ENCODE results near the gene ZNF57. TPM values are rescaled to one million over a fixed set of nuclear protein-coding genes. Genes with fewer than 3 reads are reported as not detected.
"Not testable (repeated sequence)": the region's sequence is repeated elsewhere in the genome, so short reads cannot be mapped to it uniquely, and the experiment has no call there.

Gene ZNF57
- total RNA-seq, 2 experiments from 2014 or later = 4.3 to 7.4 TPM

- Histone ChIP-seq H4K20me1 (ENCODE audit: insufficient read depth, low read length) (no peaks in the 10 kb centered on the region), H3K9me2 (ENCODE audit: insufficient read depth, low read length) (no peaks in the 10 kb centered on the region), H3K79me2 (ENCODE audit: insufficient read depth, low read depth, low read length) (peaks cover 13% of the 10 kb centered on the region; the same call in 1 of the 2 replicates)
These were observed 2.0 kb downstream of the ZNF57 start for GRCh38 chr19:2902590-2903218.

GRCh38 chr19:2903326-2903725, 2.6 kb downstream of the ZNF57 start:
- H3K36me3 ChIP-seq (ENCODE audit: insufficient read depth, low read length); POLR2A ChIA-PET; intact Hi-C loops (cut with micrococcal nuclease; ENCODE audit: unreplicated experiment); H3K4me3 ChIP-seq (ENCODE audit: low read depth, low read length, poor library complexity, severe bottlenecking); H3K9me2 ChIP-seq (ENCODE audit: insufficient read depth, low read length); BruUV-seq (replicated peaks); H4K20me1 ChIP-seq (ENCODE audit: insufficient read depth, low read length); DNase-seq (ENCODE audit: low spot score); H3K27ac ChIP-seq (ENCODE audit: low read depth, low read length, poor library complexity, severe bottlenecking); CTCF ChIA-PET (ENCODE audit: unreplicated experiment); H3K4me2 ChIP-seq (ENCODE audit: low read length); H3K9me3 ChIP-seq (ENCODE audit: low read length); H2AFZ ChIP-seq (ENCODE audit: low read length): not testable (repeated sequence)
- H3K4me1 ChIP-seq (ENCODE audit: insufficient read depth, low read length, poor library complexity, severe bottlenecking) = peaks cover 15% of the 10 kb centered on the region
- H3K79me2 ChIP-seq (ENCODE audit: insufficient read depth, low read depth, low read length) = peaks cover 16% of the 10 kb centered on the region; the same call in 1 of the 2 replicates

More at GRCh38 chr19:2902590-2903218, 2.0 kb downstream of the ZNF57 start:
- Histone ChIP-seq H3K4me2 (ENCODE audit: low read length) (peak overlapping the region; percentile 72; the same call in 1 of the 2 replicates), H2AFZ (ENCODE audit: low read length) (no peak overlapping the region), H3K4me3 (ENCODE audit: low read depth, low read length, poor library complexity, severe bottlenecking) (no peak overlapping the region), H3K27ac (ENCODE audit: low read depth, low read length, poor library complexity, severe bottlenecking) (no peak overlapping the region), H3K4me1 (ENCODE audit: insufficient read depth, low read length, poor library complexity, severe bottlenecking) (peaks cover 15% of the 10 kb centered on the region), H3K9me3 (ENCODE audit: low read length) (no peaks in the 10 kb centered on the region), H3K36me3 (ENCODE audit: insufficient read depth, low read length) (no peaks in the 10 kb centered on the region)
- BruUV-seq (replicated peaks) = no TSS peak
- no peak for DNase-seq (ENCODE audit: low spot score)
- TF ChIP-seq EZH2phosphoT487 (IDR thresholded peaks at IDR 0.05; ENCODE audit: borderline replicate concordance, low read depth, low read length) = no peak
- TF ChIP-seq, protein P1, sequence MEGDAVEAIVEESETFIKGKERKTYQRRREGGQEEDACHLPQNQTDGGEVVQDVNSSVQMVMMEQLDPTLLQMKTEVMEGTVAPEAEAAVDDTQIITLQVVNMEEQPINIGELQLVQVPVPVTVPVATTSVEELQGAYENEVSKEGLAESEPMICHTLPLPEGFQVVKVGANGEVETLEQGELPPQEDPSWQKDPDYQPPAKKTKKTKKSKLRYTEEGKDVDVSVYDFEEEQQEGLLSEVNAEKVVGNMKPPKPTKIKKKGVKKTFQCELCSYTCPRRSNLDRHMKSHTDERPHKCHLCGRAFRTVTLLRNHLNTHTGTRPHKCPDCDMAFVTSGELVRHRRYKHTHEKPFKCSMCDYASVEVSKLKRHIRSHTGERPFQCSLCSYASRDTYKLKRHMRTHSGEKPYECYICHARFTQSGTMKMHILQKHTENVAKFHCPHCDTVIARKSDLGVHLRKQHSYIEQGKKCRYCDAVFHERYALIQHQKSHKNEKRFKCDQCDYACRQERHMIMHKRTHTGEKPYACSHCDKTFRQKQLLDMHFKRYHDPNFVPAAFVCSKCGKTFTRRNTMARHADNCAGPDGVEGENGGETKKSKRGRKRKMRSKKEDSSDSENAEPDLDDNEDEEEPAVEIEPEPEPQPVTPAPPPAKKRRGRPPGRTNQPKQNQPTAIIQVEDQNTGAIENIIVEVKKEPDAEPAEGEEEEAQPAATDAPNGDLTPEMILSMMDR (conservative IDR thresholded peaks at IDR 0.05; ENCODE audit: low read length) = no peak
- ChIA-PET CTCF (ENCODE audit: unreplicated experiment) (no interaction called here), POLR2A (no interaction called here)
- intact Hi-C loops (cut with micrococcal nuclease; ENCODE audit: unreplicated experiment) = no loop called here

- ChIA-PET CTCF (ENCODE audit: unreplicated experiment) (no interaction called here), POLR2A (no interaction called here)
- H2AFZ ChIP-seq (ENCODE audit: low read length) = no peak overlapping the region
- H3K27ac ChIP-seq (ENCODE audit: low read depth, low read length, poor library complexity, severe bottlenecking) = no peak overlapping the region
- intact Hi-C loops (cut with micrococcal nuclease; ENCODE audit: unreplicated experiment) = no loop called here
- H4K20me1 ChIP-seq (ENCODE audit: insufficient read depth, low read length) = no peaks in the 10 kb centered on the region
- H3K4me3 ChIP-seq (ENCODE audit: low read depth, low read length, poor library complexity, severe bottlenecking) = no peak overlapping the region
- no TSS peak for BruUV-seq (replicated peaks)
- no peaks in the 10 kb centered on the region for H3K9me3 ChIP-seq (ENCODE audit: low read length)
- peaks cover 16% of the 10 kb centered on the region; the same call in 1 of the 2 replicates for H3K79me2 ChIP-seq (ENCODE audit: insufficient read depth, low read depth, low read length)
- peaks cover 11% of the 10 kb centered on the region for H3K4me1 ChIP-seq (ENCODE audit: insufficient read depth, low read length, poor library complexity, severe bottlenecking)
- TF ChIP-seq EZH2phosphoT487 (IDR thresholded peaks at IDR 0.05; ENCODE audit: borderline replicate concordance, low read depth, low read length) = no peak
- TF ChIP-seq, protein P1 (conservative IDR thresholded peaks at IDR 0.05; ENCODE audit: low read length) = no peak
- H3K36me3 ChIP-seq (ENCODE audit: insufficient read depth, low read length) = no peaks in the 10 kb centered on the region
- DNase-seq (ENCODE audit: low spot score) = no peak
- H3K9me2 ChIP-seq (ENCODE audit: insufficient read depth, low read length) = no peaks in the 10 kb centered on the region
- H3K4me2 ChIP-seq (ENCODE audit: low read length) = no peak overlapping the region
These were observed 5.3 kb downstream of the ZNF57 start for GRCh38 chr19:2905918-2906519.
